Suprapubic skin (tissue), 4 donors: Measurements from ENCODE around the gene SEPTIN14.

Experiments
- CTCF ChIP-seq, 2 donors: fragments of 200-600 bp in 1 of 2; fragments of 450-650 bp in 1 of 2; sonication (generic) in 1 of 2; IDR thresholded peaks; one replicate each; pipeline ENCODE4 v1.5.1; 2016 to 2019; ENCODE audit warnings: antibody characterized with exemption in 2 of 2, mild to moderate bottlenecking in 1 of 2, moderate library complexity in 1 of 2
- EP300 ChIP-seq: sonication (generic); formaldehyde crosslinking; IDR thresholded peaks from one replicate; pipeline ENCODE4 v1.6.1; 2017; ENCODE audit warnings: antibody characterized with exemption
- POLR2A ChIP-seq, 2 donors: fragments of 450-650 bp; IDR thresholded peaks; one replicate each; pipeline ENCODE4 v1.6.1; 2017; ENCODE audit warnings: antibody characterized with exemption in 2 of 2, mild to moderate bottlenecking in 2 of 2, moderate library complexity in 2 of 2
- POLR2AphosphoS5 ChIP-seq, 3 donors: sonication (generic); formaldehyde crosslinking; IDR thresholded peaks; one replicate each; pipeline ENCODE4 v1.6.1; 2017; ENCODE audit warnings: antibody characterized with exemption in 3 of 3

- TF ChIP-seq POLR2A (IDR thresholded peaks at IDR 0.05) (no peak), CTCF (IDR thresholded peaks at IDR 0.05) (no peak), POLR2AphosphoS5 (IDR thresholded peaks at IDR 0.05) (no peak), EP300 (no peak)
Observed at GRCh38 chr7:55776196-55776595, 86.4 kb downstream of the SEPTIN14 start.
